Fibroblast of lung (primary cell): ENCODE results near the gene CTTNBP2NL. TPM values are rescaled to one million over a fixed set of nuclear protein-coding genes. Genes with fewer than 3 reads are reported as not detected.

ENCODE experiments used
- DNase-seq, 2 donors: peaks; one replicate each; pipeline versions ENCODE4 v3.0.0 to v3.0.0-alpha.2; 2010; ENCODE audit warnings: low read depth in 2 of 2
- H2AFZ ChIP-seq: 2 replicates; pipeline ENCODE4 v1.5.1; 2012; ENCODE audit warnings: low read length, control low read depth, inconsistent platforms
- H3K27ac ChIP-seq: 2 replicates; pipeline ENCODE4 v1.5.1; 2011; ENCODE audit warnings: low read length, control low read depth; ENCODE audit not compliant: insufficient read depth
- H3K27me3 ChIP-seq: 2 replicates; pipeline ENCODE4 v1.5.1; 2011; ENCODE audit warnings: mild to moderate bottlenecking, low read length; ENCODE audit not compliant: control insufficient read depth, insufficient read depth
- H3K36me3 ChIP-seq: 2 replicates; pipeline ENCODE4 v1.5.1; 2011; ENCODE audit warnings: low read length; ENCODE audit not compliant: control insufficient read depth, insufficient read depth
- H3K4me1 ChIP-seq: 2 replicates; pipeline ENCODE4 v1.5.1; 2011; ENCODE audit warnings: low read length; ENCODE audit not compliant: control insufficient read depth, insufficient read depth; ENCODE audit errors: extremely low read depth
- H3K4me2 ChIP-seq: 2 replicates; pipeline ENCODE4 v1.5.1; 2011; ENCODE audit warnings: low read length, control low read depth; ENCODE audit not compliant: insufficient read depth; ENCODE audit errors: extremely low read depth
- H3K4me3 ChIP-seq, 4 experiments: fragments of 200-600 bp in 1 of 4; sonication (generic) in 1 of 4; replicated peaks in 1 of 4; 2 replicates each; pipeline ENCODE4 v1.5.1; 2011 to 2016; ENCODE audit warnings: low read length in 4 of 4, low read depth in 3 of 4, mild to moderate bottlenecking in 3 of 4, control low read depth in 2 of 4, inconsistent platforms in 1 of 4, mixed read lengths in 1 of 4; ENCODE audit not compliant: insufficient read depth in 1 of 4; ENCODE audit errors: control extremely low read depth in 1 of 4
- H3K79me2 ChIP-seq: 2 replicates; pipeline ENCODE4 v1.5.1; 2012; ENCODE audit warnings: mild to moderate bottlenecking, low read length, inconsistent platforms; ENCODE audit not compliant: control insufficient read depth, insufficient read depth
- H3K9ac ChIP-seq: 2 replicates; pipeline ENCODE4 v1.5.1; 2011; ENCODE audit warnings: mild to moderate bottlenecking, low read length, control low read depth; ENCODE audit not compliant: insufficient read depth
- H3K9me3 ChIP-seq: 2 replicates; pipeline ENCODE4 v1.5.1; 2012; ENCODE audit warnings: low read depth, low read length; ENCODE audit not compliant: control insufficient read depth, insufficient read depth
- H4K20me1 ChIP-seq: 2 replicates; pipeline ENCODE4 v1.5.1; 2011; ENCODE audit warnings: low read length; ENCODE audit not compliant: control insufficient read depth, insufficient read depth; ENCODE audit errors: extremely low read depth
- EZH2 ChIP-seq: IDR thresholded peaks from 2 replicates; pipeline ENCODE4 v1.5.1; 2012; ENCODE audit warnings: low read length, control low read depth, mild to moderate bottlenecking; ENCODE audit errors: missing control alignments
- polyA plus RNA-seq, 2 donors: library from polyadenylated mRNA; depleted of rRNA in 1 of 2; stranded (reverse) in 1 of 2; unstranded in 1 of 2; fragments of >200 nt; gene quantifications; 2 replicates each; pipeline ENCODE4 v1.2.1, GENCODE V29; 2011 to 2012; ENCODE audit warnings: missing spikeins in 1 of 2
- total RNA-seq: library from RNA; depleted of rRNA; stranded (reverse); fragments of >200 nt; gene quantifications from 2 replicates; pipeline ENCODE4 v1.2.1, GENCODE V29; 2014
- TF ChIP-seq, protein P1 (sequence below), 2 donors: IDR thresholded peaks in 1 of 2; conservative IDR thresholded peaks in 1 of 2; 1 replicate in 1 of 2; 2 replicates in 1 of 2; pipeline ENCODE4 v1.5.1; 2011 to 2012; ENCODE audit warnings: low read length in 2 of 2, control low read depth in 1 of 2, inconsistent platforms in 1 of 2, low read depth in 1 of 2, mild to moderate bottlenecking in 1 of 2

CTTNBP2NL gene
- total and polyA plus RNA-seq, 2 donors (not counting 1 experiment from before 2014, with no cell fraction given): 18.5 to 26.8 TPM

DNA sequence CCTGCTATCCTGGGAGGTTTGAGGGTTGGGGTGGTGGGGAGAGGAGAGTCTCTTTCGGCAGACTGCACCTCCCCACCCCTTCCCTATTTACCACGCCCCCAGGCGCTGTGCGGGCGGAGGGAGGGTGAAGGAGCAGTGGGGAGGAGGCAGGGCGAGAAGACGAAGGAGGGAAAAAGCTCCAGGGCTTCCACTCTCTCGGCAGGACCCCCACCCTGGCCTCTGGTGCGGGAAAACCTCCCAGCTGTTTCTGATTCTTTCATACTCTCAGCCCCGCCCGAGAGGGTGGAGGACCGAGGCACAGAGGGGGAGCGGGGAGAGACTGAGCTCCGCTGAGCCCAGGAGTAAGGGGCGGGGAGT lies 111.9 kb downstream of the CTTNBP2NL start:
- H3K27me3 ChIP-seq: peaks cover 27% of the 10 kb centered on the region

DNA sequence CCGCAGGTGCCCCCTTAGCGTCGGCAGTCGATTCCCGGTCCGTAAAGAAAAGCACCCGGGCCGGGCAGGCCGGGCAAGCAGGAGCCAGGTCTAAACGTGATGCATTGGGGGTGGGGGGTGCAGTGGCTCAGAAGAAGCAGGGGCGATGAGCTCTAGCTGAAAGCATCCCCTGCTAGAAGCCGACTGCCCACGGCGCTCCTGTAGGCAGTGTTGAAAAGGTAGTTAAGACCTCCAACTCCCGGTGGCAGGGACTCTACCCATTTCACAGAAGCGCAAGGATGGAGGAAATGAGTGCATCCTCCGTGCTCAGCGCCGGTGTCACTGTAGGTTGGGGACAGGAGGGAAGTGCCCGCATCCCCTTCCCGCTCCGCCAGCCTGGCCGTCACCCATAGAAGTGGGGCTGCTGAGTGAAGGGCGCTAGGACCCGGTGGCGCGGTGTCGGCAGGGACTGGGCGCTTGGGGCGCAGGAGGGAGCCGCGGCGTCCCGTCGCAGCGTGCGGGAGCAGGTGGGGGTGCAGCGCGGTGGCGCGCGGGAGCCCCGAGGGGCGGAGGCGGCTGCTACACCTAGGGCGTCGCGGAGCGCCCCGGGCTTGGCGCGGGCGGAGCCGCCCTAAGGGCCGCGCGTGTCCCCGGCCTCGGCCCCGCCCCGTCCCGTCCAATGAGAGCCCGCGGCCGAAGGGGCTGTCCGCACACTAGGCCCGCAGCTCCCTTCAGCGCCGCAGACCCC lies 112.4 kb downstream of the CTTNBP2NL start, which contains the start of gene WNT2B:
Gene WNT2B (plus strand): TSS at position 688 of the 727 bp plus-strand sequence. CDS start 298 bp downstream, outside the sequence.
- Histone ChIP-seq H3K9me3 (no peaks in the 10 kb centered on the region), H3K4me3 (peak within 1 kb of the TSS; percentile 47 to 59 (median 56)), H3K4me1 (no peaks in the 10 kb centered on the region), H4K20me1 (no peaks in the 10 kb centered on the region), H3K27me3 (peaks cover 23% of the 10 kb centered on the region), H3K9ac (peak within 1 kb of the TSS; percentile 40), H3K27ac (no peak within 1 kb of the TSS), H2AFZ (peak within 1 kb of the TSS; percentile 78), H3K79me2 (no peaks in the 10 kb centered on the region), H3K4me2 (peak within 1 kb of the TSS; percentile 89), H3K36me3 (no peaks in the 10 kb centered on the region)
- DNase-seq: no peak
- TF ChIP-seq, protein P1, sequence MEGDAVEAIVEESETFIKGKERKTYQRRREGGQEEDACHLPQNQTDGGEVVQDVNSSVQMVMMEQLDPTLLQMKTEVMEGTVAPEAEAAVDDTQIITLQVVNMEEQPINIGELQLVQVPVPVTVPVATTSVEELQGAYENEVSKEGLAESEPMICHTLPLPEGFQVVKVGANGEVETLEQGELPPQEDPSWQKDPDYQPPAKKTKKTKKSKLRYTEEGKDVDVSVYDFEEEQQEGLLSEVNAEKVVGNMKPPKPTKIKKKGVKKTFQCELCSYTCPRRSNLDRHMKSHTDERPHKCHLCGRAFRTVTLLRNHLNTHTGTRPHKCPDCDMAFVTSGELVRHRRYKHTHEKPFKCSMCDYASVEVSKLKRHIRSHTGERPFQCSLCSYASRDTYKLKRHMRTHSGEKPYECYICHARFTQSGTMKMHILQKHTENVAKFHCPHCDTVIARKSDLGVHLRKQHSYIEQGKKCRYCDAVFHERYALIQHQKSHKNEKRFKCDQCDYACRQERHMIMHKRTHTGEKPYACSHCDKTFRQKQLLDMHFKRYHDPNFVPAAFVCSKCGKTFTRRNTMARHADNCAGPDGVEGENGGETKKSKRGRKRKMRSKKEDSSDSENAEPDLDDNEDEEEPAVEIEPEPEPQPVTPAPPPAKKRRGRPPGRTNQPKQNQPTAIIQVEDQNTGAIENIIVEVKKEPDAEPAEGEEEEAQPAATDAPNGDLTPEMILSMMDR (conservative IDR thresholded peaks at IDR 0.05 in 1 of 2, IDR thresholded peaks at IDR 0.05 in 1 of 2; ENCODE audit: low read depth in 1 of 2, low read length in 2 of 2): no peak
- TF ChIP-seq EZH2: peak; percentile 90

More for the DNA sequence above, 111.9 kb downstream of the CTTNBP2NL start:
- Histone ChIP-seq H3K4me1 (peaks cover under 1% of the 10 kb centered on the region), H3K4me2 (peak overlapping the region; percentile 89), H3K9ac (no peak overlapping the region), H3K27ac (no peak overlapping the region), H3K36me3 (no peaks in the 10 kb centered on the region), H2AFZ (peak overlapping the region; percentile 78), H3K9me3 (no peaks in the 10 kb centered on the region), H4K20me1 (no peaks in the 10 kb centered on the region), H3K79me2 (no peaks in the 10 kb centered on the region), H3K4me3 (peak overlapping the region; percentile 47 to 59 (median 56))
- DNase-seq: no peak
- TF ChIP-seq EZH2: no peak
- TF ChIP-seq, protein P1 (conservative IDR thresholded peaks at IDR 0.05 in 1 of 2, IDR thresholded peaks at IDR 0.05 in 1 of 2; ENCODE audit: low read depth in 1 of 2, low read length in 2 of 2): no peak

DNA sequence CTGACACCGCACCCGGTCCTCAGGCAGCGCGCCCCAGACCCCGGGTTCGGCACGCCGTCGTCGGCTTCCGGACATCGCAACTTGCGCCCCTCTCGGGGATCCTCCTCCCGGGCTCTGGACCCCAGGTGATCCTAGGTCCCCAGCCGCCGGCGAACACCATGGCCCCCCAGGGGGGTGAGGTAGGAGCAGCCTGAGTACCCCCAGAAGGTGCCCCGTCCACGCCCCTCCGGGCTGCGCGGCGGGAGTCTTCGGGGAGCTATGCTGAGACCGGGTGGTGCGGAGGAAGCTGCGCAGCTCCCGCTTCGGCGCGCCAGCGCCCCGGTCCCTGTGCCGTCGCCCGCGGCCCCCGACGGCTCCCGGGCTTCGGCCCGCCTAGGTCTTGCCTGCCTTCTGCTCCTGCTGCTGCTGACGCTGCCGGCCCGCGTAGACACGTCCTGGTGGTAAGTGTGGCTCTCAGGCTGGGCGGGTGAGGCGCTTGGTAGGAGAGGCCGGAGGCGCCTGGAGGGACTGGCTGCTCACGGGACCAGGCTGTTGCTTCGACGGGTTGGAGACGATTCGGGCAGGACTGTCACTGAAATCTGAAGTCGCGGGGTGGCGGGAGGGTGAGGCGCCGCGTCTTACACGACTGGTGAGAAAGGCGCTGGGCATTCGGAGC lies 113.1 kb downstream of the CTTNBP2NL start:
- H2AFZ ChIP-seq: peak overlapping the region; percentile 78
- TF ChIP-seq EZH2: peak; percentile 22
- TF ChIP-seq, protein P1 (conservative IDR thresholded peaks at IDR 0.05 in 1 of 2, IDR thresholded peaks at IDR 0.05 in 1 of 2; ENCODE audit: low read depth in 1 of 2, low read length in 2 of 2): no peak
- peak overlapping the region; percentile 89 for H3K4me2 ChIP-seq
- H3K36me3 ChIP-seq: no peaks in the 10 kb centered on the region
- no peaks in the 10 kb centered on the region for H3K9me3 ChIP-seq
- H3K79me2 ChIP-seq: no peaks in the 10 kb centered on the region
- H4K20me1 ChIP-seq: no peaks in the 10 kb centered on the region
- H3K9ac ChIP-seq: peak overlapping the region; percentile 40
- peak overlapping the region; percentile 29 to 57 (median 42) for H3K4me3 ChIP-seq
- peaks cover 21% of the 10 kb centered on the region for H3K27me3 ChIP-seq
- peaks cover 2% of the 10 kb centered on the region for H3K4me1 ChIP-seq
- peak in 1 of 2 donors; percentile 24 for DNase-seq
- H3K27ac ChIP-seq: no peak overlapping the region
